AG20443 (cell line): ENCODE data around the gene RPRML.
"Not testable (repeated sequence)": the region's sequence is repeated elsewhere in the genome, so short reads cannot be mapped to it uniquely, and the experiment has no call there.

Source experiments
- DNase-seq: peaks from one replicate; pipeline ENCODE4 v3.0.0; 2012; ENCODE audit warnings: low spot score, mixed read lengths

The RPRML gene

GRCh38 chr17:46979147-46979863, at the start of gene RPRML:
TSS of gene RPRML (minus strand) at chr17:46979253. CDS start at chr17:46979007, 246 bp downstream.
- DNase-seq = peak; percentile 58

DNA sequence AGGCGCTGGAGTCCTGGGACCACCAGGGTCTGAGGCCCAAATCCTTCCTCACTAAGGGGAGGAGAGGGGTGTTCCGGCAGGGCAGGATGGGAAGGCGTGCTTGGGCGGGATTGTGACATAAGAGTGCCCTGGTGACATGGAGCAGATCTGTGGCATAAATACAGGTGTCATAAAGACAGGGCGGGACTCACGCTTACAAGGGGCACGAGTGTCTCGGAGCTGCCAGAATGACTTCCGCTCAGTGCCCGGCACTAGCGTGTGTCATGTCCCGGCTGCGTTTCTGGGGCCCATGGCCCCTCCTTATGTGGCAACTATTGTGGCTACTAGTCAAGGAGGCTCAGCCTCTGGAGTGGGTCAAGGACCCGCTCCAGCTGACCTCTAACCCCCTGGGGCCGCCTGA, 37.9 kb upstream of the RPRML start:
- not testable (repeated sequence) for DNase-seq

- DNase-seq = peak; percentile 60
These were observed 34.3 kb upstream of the RPRML start for GRCh38 chr17:47013341-47013740.

DNA sequence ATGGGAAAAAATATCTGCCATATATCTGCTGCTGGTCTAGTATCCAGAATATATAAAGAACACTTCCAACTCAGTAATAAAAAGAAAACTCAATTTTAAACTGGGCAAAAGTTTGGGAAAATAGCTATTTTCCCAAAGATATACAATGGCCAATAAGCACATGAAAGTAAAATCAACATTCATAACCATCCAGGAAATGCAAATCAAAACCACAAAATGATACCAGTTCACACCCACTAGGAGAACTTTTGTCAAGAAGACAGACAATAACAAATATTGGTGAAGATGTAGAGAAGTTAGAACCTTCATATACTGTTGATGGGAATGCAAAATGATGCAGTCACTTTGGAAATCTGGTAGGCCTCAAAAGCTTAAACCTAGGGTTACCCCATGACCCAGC, 33.4 kb upstream of the RPRML start:
- no peak for DNase-seq

DNA sequence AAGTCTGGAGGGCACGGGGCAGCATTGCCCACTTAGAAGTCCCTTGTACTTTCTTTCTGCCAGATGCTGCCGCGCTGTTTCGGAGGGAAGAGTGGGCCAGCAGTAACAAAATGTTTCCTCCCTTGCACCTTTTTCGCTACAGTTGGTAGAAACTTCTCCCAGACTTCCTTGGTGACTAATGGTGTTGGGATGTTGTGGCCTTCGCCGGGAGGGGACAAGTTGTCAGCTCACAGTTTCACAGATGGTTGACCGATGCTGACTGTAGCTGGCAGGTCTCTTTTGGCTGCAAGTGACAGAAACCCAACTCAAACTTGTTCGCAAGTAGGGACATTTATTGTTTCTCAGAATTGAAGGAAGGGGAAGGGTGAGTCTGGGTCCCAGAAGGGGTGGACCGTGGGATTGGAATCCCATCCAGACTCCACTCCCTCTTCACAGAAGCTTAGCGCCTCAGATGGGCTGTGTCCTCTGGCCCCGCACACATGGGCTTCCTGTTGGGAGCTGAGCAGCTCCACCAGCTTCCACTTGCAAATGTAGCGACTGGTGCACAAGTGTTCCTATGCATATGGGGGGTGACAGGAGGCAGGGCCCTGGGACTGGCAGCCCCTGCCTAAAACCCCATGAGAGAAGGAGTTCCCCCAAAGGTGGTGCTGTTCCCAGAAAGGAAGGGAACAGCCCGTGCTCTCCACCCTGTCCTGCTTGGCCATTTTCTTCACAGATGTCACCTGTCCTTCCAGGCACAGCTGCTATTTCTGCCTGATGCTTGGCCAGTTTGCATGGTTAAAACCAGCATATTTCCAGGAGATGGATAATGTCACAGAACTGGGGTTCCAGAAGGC, 30.9 kb upstream of the RPRML start:
- DNase-seq = no peak

DNA sequence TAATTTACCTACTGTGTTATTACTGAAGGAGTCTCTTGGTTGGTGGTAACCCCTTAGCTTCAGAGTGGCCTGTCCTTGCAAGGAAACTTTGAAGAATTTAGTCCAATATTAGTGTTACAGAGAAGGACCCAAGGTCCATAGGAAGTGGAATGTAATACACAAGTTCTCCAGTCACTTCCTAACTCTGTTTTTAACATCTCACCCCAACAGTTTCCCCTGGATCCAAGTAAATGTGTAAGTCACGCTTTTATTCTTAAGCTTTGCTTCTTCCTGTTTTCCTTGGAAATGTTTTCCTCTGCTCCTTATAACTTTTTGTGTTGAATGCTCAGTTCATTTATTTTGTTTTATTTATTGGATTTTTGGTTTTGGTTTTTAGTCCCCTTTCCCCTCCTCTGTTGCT, 25.9 kb upstream of the RPRML start:
- no peak for DNase-seq

- DNase-seq = not testable (repeated sequence)
These were observed 24.8 kb upstream of the RPRML start for GRCh38 chr17:47003864-47004263.

GRCh38 chr17:46995841-46996571, 17.0 kb upstream of the RPRML start:
- DNase-seq = peak; percentile 56

- no peak for DNase-seq
These were observed 15.9 kb upstream of the RPRML start for GRCh38 chr17:46994993-46995392.

DNA sequence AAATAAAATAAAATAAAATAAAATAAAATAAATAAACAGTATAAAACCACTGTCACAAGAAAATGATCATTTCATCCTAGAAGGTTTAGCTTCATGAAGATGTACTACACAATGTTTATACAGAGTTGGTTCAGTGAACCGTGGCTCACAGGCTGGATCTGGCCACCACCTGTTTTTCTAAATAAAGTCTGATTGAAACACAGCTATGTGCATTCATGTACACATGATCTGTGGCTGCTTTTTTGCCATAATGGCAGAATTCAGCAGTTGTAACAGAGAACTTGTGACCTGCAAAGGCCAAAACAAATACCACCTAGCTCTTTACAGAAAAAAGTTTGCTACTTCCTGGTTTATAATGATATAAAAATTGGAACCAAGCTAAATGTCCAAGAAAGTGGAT, 12.6 kb upstream of the RPRML start:
- DNase-seq = no peak

- DNase-seq = no peak
These were observed 10.8 kb upstream of the RPRML start for GRCh38 chr17:46989637-46990431.

GRCh38 chr17:46987927-46988326, 8.9 kb upstream of the RPRML start:
- DNase-seq = not testable (repeated sequence)

- DNase-seq = no peak
These were observed 7.3 kb upstream of the RPRML start for GRCh38 chr17:46986366-46986765.

DNA sequence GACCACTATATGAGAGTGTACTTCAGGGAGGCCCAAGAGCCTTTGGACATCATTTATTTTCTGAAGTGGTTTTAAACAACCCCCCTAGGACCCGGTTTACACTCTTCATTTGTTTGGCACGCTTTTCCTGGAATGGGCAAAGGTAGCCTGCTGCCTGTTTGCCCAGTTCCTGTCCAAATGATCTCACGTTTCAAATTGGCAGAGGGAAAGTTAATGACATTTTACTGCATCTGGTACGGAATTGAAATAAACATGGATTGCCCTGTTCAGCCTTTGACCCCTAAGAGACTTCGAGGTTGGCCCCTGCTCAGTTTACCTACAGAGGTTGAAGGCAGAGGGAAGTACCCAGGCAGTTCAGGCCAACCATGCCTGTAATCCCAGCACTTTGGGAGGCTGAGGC, 5.8 kb upstream of the RPRML start:
- DNase-seq = no peak

DNA sequence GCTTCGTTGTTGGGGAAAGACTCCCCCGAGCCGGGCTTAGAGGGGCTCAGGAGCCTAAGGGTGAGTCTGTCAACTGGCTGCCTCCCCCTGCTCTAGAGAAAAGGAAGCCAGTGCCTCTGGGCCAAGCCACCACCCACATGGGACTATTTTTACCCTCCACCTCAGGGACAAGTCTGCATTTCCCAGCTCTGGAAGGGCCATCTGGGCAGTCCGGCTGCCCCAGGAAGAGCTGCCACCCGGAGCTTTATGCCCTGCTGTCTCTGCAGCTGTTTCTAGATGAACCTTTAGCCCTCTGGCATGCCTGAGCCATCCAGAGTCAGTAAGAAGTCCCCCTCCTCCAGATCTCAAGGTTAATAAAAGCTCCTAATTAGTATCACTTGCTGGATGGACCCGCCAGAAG, 5.3 kb upstream of the RPRML start:
- no peak for DNase-seq

DNA sequence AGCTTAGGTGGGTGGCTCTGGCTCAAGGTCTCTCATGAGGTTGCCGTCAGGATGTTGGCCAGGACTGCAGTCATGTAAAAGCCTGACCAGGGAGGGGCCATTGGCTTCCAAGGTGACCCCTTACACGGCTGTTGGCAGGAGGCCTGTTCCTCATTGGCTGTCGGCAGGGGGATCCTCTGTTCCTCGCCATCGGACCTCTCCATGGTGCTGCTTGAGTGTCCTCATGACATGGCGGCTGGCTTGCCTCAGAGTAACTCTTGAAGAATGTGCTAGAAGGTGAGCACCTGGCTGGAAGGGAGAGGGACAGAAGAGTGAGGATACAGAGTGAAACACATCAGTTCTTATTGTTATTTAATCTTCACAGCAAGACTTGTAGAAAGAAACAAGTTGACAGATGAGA, 4.7 kb upstream of the RPRML start:
- no peak for DNase-seq

- no peak for DNase-seq
These were observed 3.5 kb upstream of the RPRML start for GRCh38 chr17:46982577-46982976.

DNA sequence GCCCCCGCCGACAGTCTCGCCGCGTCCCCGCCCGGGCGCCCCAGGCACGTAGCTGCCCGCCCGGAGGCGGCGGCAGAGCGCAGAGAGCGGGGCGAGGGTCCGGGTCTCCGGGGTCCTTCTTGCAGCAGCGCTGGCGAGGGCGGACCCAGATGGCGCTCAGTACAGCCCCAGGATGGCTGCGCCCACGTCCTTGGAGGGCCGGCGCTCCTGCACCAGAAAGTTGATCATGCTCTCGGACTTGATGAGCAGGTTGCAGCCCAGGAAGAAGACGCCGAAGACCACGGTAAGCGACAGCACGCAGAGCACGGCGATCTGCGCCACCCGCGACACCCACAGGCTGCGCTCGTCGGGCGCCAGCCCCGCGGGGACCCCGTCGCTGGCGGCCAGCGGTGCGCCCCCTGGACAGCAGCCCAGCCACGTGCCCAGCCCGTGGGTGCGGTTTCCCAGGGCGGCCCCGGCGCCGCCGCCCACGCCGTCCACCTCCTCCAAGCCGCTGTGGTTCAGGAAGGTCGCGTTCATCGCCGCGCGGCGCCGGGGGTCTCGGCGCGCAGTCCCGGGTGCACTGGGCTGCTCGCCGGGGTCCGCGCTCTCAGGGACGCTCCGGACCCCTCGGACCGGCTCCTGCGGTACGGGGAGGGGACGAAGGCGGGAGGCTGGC, 435 bp downstream of the RPRML start:
- DNase-seq = no peak

- DNase-seq = no peak
These were observed 1.1 kb downstream of the RPRML start for GRCh38 chr17:46977750-46978488.

GRCh38 chr17:46977348-46977747, 1.7 kb downstream of the RPRML start:
- DNase-seq = no peak
